AG10803 (cell line): Measurements from ENCODE around the gene ZBTB20.

Experiments
- DNase-seq: peaks from one replicate; pipeline ENCODE4 v3.0.0; 2010; ENCODE audit warnings: low read depth
- H3K4me3 ChIP-seq: 2 replicates; pipeline ENCODE4 v1.5.1; 2011; ENCODE audit warnings: mild to moderate bottlenecking, low read length, control low read depth
- CTCF ChIP-seq: conservative IDR thresholded peaks from 2 replicates; pipeline ENCODE4 v1.5.1; 2011; ENCODE audit warnings: mild to moderate bottlenecking, low read length, control low read depth, inconsistent platforms

ZBTB20 gene

GRCh38 chr3:114721209-114721608 lies 425.9 kb downstream of the ZBTB20 start:
- H3K4me3 ChIP-seq: no peak overlapping the region

GRCh38 chr3:114718898-114719210 lies 428.2 kb downstream of the ZBTB20 start:
- DNase-seq: no peak
- no peak for TF ChIP-seq CTCF
- H3K4me3 ChIP-seq: no peak overlapping the region

More at GRCh38 chr3:114721209-114721608, 425.9 kb downstream of the ZBTB20 start:
- TF ChIP-seq CTCF: no peak
- no peak for DNase-seq

GRCh38 chr3:114718071-114718897 lies 428.8 kb downstream of the ZBTB20 start:
- H3K4me3 ChIP-seq: no peak overlapping the region
- no peak for DNase-seq
- TF ChIP-seq CTCF: no peak

GRCh38 chr3:114716916-114717315 lies 430.2 kb downstream of the ZBTB20 start:
- H3K4me3 ChIP-seq: no peak overlapping the region
- TF ChIP-seq CTCF: no peak

GRCh38 chr3:114716126-114716525 lies 431.0 kb downstream of the ZBTB20 start:
- no peak for DNase-seq
- H3K4me3 ChIP-seq: no peak overlapping the region
- no peak for TF ChIP-seq CTCF

More at GRCh38 chr3:114716916-114717315, 430.2 kb downstream of the ZBTB20 start:
- DNase-seq: no peak

- no peak overlapping the region for H3K4me3 ChIP-seq
- no peak for TF ChIP-seq CTCF
- no peak for DNase-seq
Observed at GRCh38 chr3:114714957-114715460, 432.1 kb downstream of the ZBTB20 start.

GRCh38 chr3:114714237-114714636 lies 432.9 kb downstream of the ZBTB20 start:
- no peak for TF ChIP-seq CTCF
- DNase-seq: no peak
- H3K4me3 ChIP-seq: no peak overlapping the region
